Lower leg skin (tissue), 3 donors: ENCODE results near the gene OR6C2.
"Not testable (repeated sequence)": the region's sequence is repeated elsewhere in the genome, so short reads cannot be mapped to it uniquely, and the experiment has no call there.

Experiments used
- POLR2A ChIP-seq, 2 donors: fragments of 450-650 bp; IDR thresholded peaks; one replicate each; pipeline ENCODE4 v1.6.1; 2016 to 2017; ENCODE audit warnings: antibody characterized with exemption in 2 of 2, mild to moderate bottlenecking in 1 of 2, moderate library complexity in 1 of 2
- TF ChIP-seq, protein P1 (sequence below), 3 donors: fragments of 450-650 bp; IDR thresholded peaks; one replicate each; pipeline ENCODE4 v1.5.1; 2016; ENCODE audit warnings: antibody characterized with exemption in 3 of 3, mild to moderate bottlenecking in 3 of 3, moderate library complexity in 2 of 3

DNA sequence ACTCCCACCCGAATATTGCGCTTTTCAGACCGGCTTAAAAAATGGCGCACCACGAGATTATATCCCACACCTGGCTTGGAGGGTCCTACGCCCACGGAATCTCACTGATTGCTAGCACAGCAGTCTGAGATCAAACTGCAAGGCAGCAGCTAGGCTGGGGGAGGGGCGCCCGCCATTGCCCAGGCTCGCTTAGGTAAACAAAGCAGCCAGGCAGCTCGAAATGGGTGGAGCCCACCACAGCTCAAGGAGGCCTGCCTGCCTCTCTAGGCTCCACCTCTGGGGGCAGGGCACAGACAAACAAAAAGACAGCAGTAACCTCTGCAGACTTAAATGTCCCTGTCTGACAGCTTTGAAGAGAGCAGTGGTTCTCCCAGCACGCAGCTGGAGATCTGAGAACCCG lies 40.4 kb downstream of the OR6C2 start:
- TF ChIP-seq, protein P1, sequence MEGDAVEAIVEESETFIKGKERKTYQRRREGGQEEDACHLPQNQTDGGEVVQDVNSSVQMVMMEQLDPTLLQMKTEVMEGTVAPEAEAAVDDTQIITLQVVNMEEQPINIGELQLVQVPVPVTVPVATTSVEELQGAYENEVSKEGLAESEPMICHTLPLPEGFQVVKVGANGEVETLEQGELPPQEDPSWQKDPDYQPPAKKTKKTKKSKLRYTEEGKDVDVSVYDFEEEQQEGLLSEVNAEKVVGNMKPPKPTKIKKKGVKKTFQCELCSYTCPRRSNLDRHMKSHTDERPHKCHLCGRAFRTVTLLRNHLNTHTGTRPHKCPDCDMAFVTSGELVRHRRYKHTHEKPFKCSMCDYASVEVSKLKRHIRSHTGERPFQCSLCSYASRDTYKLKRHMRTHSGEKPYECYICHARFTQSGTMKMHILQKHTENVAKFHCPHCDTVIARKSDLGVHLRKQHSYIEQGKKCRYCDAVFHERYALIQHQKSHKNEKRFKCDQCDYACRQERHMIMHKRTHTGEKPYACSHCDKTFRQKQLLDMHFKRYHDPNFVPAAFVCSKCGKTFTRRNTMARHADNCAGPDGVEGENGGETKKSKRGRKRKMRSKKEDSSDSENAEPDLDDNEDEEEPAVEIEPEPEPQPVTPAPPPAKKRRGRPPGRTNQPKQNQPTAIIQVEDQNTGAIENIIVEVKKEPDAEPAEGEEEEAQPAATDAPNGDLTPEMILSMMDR (IDR thresholded peaks at IDR 0.05): not testable (repeated sequence)
- not testable (repeated sequence) for TF ChIP-seq POLR2A (IDR thresholded peaks at IDR 0.05)
